Measurements from ENCODE around the gene GPR157.

DNA sequence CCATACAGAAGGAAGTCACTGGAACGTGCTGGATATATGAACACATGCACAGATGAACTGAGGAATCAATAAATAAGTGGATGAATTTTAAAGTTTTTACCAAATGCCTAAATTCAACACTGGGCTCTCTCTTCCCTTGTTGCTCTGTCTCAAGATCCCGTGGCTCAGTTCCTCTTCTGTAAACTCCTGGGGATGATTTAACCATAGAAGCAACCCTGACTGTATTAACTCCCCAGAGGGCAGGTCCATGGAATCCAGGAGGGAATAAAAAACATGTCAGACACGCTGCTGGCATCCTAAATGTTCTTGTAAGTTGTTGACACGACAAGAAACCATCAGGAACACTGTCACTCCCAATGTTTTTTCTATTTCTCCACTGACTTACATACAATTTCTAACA, 45.3 kb upstream of the GPR157 start:
- TF ChIP-seq, protein P1, sequence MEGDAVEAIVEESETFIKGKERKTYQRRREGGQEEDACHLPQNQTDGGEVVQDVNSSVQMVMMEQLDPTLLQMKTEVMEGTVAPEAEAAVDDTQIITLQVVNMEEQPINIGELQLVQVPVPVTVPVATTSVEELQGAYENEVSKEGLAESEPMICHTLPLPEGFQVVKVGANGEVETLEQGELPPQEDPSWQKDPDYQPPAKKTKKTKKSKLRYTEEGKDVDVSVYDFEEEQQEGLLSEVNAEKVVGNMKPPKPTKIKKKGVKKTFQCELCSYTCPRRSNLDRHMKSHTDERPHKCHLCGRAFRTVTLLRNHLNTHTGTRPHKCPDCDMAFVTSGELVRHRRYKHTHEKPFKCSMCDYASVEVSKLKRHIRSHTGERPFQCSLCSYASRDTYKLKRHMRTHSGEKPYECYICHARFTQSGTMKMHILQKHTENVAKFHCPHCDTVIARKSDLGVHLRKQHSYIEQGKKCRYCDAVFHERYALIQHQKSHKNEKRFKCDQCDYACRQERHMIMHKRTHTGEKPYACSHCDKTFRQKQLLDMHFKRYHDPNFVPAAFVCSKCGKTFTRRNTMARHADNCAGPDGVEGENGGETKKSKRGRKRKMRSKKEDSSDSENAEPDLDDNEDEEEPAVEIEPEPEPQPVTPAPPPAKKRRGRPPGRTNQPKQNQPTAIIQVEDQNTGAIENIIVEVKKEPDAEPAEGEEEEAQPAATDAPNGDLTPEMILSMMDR (IDR thresholded peaks at IDR 0.05): no peak
- TF ChIP-seq POLR2A (IDR thresholded peaks at IDR 0.05): no peak

Data from upper lobe of left lung (tissue), 4 donors.